Mesenchymal stem cell (in vitro differentiated cells and primary cell): ENCODE data around the gene AFDN.

Experiments used
- DNase-seq: peaks from one replicate; pipeline ENCODE4 v3.0.0-alpha.2; 2013
- H2AFZ ChIP-seq: one replicate; pipeline ENCODE4 v1.6.1; 2013; ENCODE audit warnings: low read depth, mild to moderate bottlenecking, control low read depth, inconsistent platforms, low read length, moderate library complexity
- H2AK5ac ChIP-seq: 2 replicates; pipeline ENCODE4 v1.6.1; 2013; ENCODE audit warnings: low read length, moderate library complexity, mild to moderate bottlenecking, inconsistent platforms; ENCODE audit not compliant: severe bottlenecking
- H2BK120ac ChIP-seq: one replicate; pipeline ENCODE4 v1.6.1; 2013; ENCODE audit warnings: low read depth, mild to moderate bottlenecking, inconsistent platforms, low read length, moderate library complexity
- H2BK12ac ChIP-seq, 2 experiments: one replicate each; pipeline ENCODE4 v1.6.1; 2013; ENCODE audit warnings: inconsistent platforms in 2 of 2, low read length in 2 of 2, mild to moderate bottlenecking in 2 of 2, moderate library complexity in 2 of 2, control low read depth in 1 of 2
- H2BK15ac ChIP-seq: one replicate; pipeline ENCODE4 v1.6.1; 2013; ENCODE audit warnings: mild to moderate bottlenecking, low read depth, inconsistent platforms; ENCODE audit not compliant: poor library complexity, severe bottlenecking
- H2BK5ac ChIP-seq: 2 replicates; pipeline ENCODE4 v1.6.1; 2013; ENCODE audit warnings: low read depth, mild to moderate bottlenecking, low read length, control low read depth, inconsistent platforms; ENCODE audit not compliant: poor library complexity, severe bottlenecking
- H3K14ac ChIP-seq, 2 experiments: one replicate each; pipeline ENCODE4 v1.6.1; 2013; ENCODE audit warnings: inconsistent platforms in 2 of 2, low read length in 2 of 2, control low read depth in 1 of 2, mild to moderate bottlenecking in 1 of 2, moderate library complexity in 1 of 2
- H3K18ac ChIP-seq, 2 experiments: one replicate each; pipeline ENCODE4 v1.6.1; 2013; ENCODE audit warnings: inconsistent platforms in 2 of 2, low read length in 2 of 2, control low read depth in 1 of 2, low read depth in 1 of 2, mild to moderate bottlenecking in 1 of 2
- H3K23ac ChIP-seq, 2 experiments: one replicate each; pipeline ENCODE4 v1.6.1; 2013; ENCODE audit warnings: inconsistent platforms in 2 of 2, low read length in 2 of 2, mild to moderate bottlenecking in 2 of 2, moderate library complexity in 2 of 2, control low read depth in 1 of 2
- H3K27ac ChIP-seq: 2 replicates; pipeline ENCODE4 v1.5.1; 2013; ENCODE audit warnings: mild to moderate bottlenecking, moderate library complexity, low read length, control low read depth, inconsistent platforms; ENCODE audit not compliant: poor library complexity, severe bottlenecking
- H3K27me3 ChIP-seq, 2 experiments: 2 replicates each; pipeline versions ENCODE4 v1.6.1 to v1.7.0; 2013; ENCODE audit warnings: low read length in 2 of 2, mild to moderate bottlenecking in 2 of 2, moderate library complexity in 2 of 2, control low read depth in 1 of 2, inconsistent platforms in 1 of 2; ENCODE audit not compliant: control insufficient read depth in 1 of 2, insufficient read depth in 1 of 2
- H3K36me3 ChIP-seq, 2 experiments: 2 replicates each; pipeline versions ENCODE4 v1.6.1 to v1.7.0; 2013; ENCODE audit warnings: low read length in 2 of 2, control low read depth in 1 of 2, inconsistent platforms in 1 of 2, low read depth in 1 of 2, mild to moderate bottlenecking in 1 of 2; ENCODE audit not compliant: insufficient read depth in 2 of 2, control insufficient read depth in 1 of 2
- H3K4ac ChIP-seq, 2 experiments: one replicate each; pipeline ENCODE4 v1.6.1; 2013; ENCODE audit warnings: inconsistent platforms in 2 of 2, low read length in 2 of 2, mild to moderate bottlenecking in 2 of 2, moderate library complexity in 2 of 2, control low read depth in 1 of 2, low read depth in 1 of 2
- H3K4me1 ChIP-seq: 2 replicates; pipeline ENCODE4 v1.6.1; 2013; ENCODE audit warnings: low read depth, low read length, control low read depth; ENCODE audit not compliant: control insufficient read depth, insufficient read depth
- H3K4me2 ChIP-seq: 2 replicates; pipeline ENCODE4 v1.6.1; 2013; ENCODE audit warnings: low read length, mild to moderate bottlenecking, inconsistent platforms; ENCODE audit not compliant: poor library complexity, severe bottlenecking
- H3K4me3 ChIP-seq, 2 experiments: 2 replicates each; pipeline versions ENCODE4 v1.5.1 to v1.7.0; 2013; ENCODE audit warnings: low read length in 2 of 2, mild to moderate bottlenecking in 2 of 2, control low read depth in 1 of 2, low read depth in 1 of 2; ENCODE audit not compliant: insufficient read depth in 1 of 2
- H3K79me1 ChIP-seq: replicated peaks from 2 replicates; pipeline ENCODE4 v1.6.1; 2013; ENCODE audit warnings: mild to moderate bottlenecking, control low read depth, low read length, inconsistent platforms; ENCODE audit not compliant: poor library complexity, severe bottlenecking
- H3K9ac ChIP-seq: 2 replicates; pipeline ENCODE4 v1.7.0; 2013; ENCODE audit warnings: mild to moderate bottlenecking, low read length, moderate library complexity
- H3K9me3 ChIP-seq: 2 replicates; pipeline ENCODE4 v1.7.0; 2013; ENCODE audit warnings: mild to moderate bottlenecking, low read length; ENCODE audit not compliant: control insufficient read depth
- H4K8ac ChIP-seq: one replicate; pipeline ENCODE4 v1.6.1; 2013; ENCODE audit warnings: inconsistent platforms, mild to moderate bottlenecking, low read length, moderate library complexity
- H4K91ac ChIP-seq: one replicate; pipeline ENCODE4 v1.6.1; 2013; ENCODE audit warnings: mild to moderate bottlenecking, low read length, inconsistent platforms
- WGBS: methylation state at CpG from one replicate; pipeline ENCODE4 v1.1.7; 2013; ENCODE audit warnings: mixed read lengths; 5-methylcytosine and 5-hydroxymethylcytosine counted together

AFDN gene

GRCh38 chr6:167820681-167821080, 6.0 kb upstream of the AFDN start:
- no peaks in the 10 kb centered on the region for H3K9me3 ChIP-seq
- H3K4me3 ChIP-seq = no peak overlapping the region
- no peak overlapping the region for H3K23ac ChIP-seq
- H2BK12ac ChIP-seq = no peak overlapping the region
- H3K79me1 ChIP-seq = no peaks in the 10 kb centered on the region
- H3K36me3 ChIP-seq = no peaks in the 10 kb centered on the region
- H4K91ac ChIP-seq = no peak overlapping the region
- no peak overlapping the region for H2AFZ ChIP-seq
- no peak overlapping the region for H2AK5ac ChIP-seq
- no peak overlapping the region for H2BK5ac ChIP-seq
- peaks cover 3% of the 10 kb centered on the region for H3K4me1 ChIP-seq
- no peak overlapping the region for H3K27ac ChIP-seq
- H3K27me3 ChIP-seq = peaks cover 0 to 1% of the 10 kb centered on the region in 2 experiments
- no peak overlapping the region for H2BK15ac ChIP-seq
- no peak overlapping the region for H3K18ac ChIP-seq
- WGBS = over 99% methylated on average over 7 of the region's 7 CpGs
- no peak overlapping the region for H2BK120ac ChIP-seq
- H3K4ac ChIP-seq = no peak overlapping the region
- H3K4me2 ChIP-seq = no peak overlapping the region
- no peak overlapping the region for H3K14ac ChIP-seq
- no peak for DNase-seq
- H3K9ac ChIP-seq = no peak overlapping the region
- no peak overlapping the region for H4K8ac ChIP-seq

GRCh38 chr6:167824591-167825331, 1.9 kb upstream of the AFDN start:
- Histone ChIP-seq H3K4me1 (peaks cover 10% of the 10 kb centered on the region), H4K8ac (no peak overlapping the region), H3K36me3 (peaks cover 0 to 3% of the 10 kb centered on the region in 2 experiments), H3K4me2 (no peak overlapping the region), H4K91ac (no peak overlapping the region), H3K14ac (no peak overlapping the region), H2BK120ac (no peak overlapping the region), H3K9ac (peak overlapping the region; percentile 79), H3K23ac (no peak overlapping the region), H3K4me3 (peak overlapping the region in 1 of 2 experiments; percentile 92), H3K9me3 (no peaks in the 10 kb centered on the region), H3K79me1 (peaks cover 2% of the 10 kb centered on the region), H2BK12ac (no peak overlapping the region), H2AK5ac (no peak overlapping the region), H3K4ac (no peak overlapping the region), H3K27ac (no peak overlapping the region), H2AFZ (no peak overlapping the region), H3K27me3 (no peaks in the 10 kb centered on the region), H2BK15ac (no peak overlapping the region), H3K18ac (no peak overlapping the region), H2BK5ac (no peak overlapping the region)
- DNase-seq = no peak
- WGBS = 77% methylated on average over 18 of the region's 19 CpGs

GRCh38 chr6:167825332-167826229, 1.1 kb upstream of the AFDN start:
- Histone ChIP-seq H3K4ac (peak overlapping the region; percentile 72 to 86), H3K27me3 (no peaks in the 10 kb centered on the region), H3K4me2 (peak overlapping the region; percentile 97), H3K4me3 (peak overlapping the region; percentile 80 to 92), H2AFZ (peak overlapping the region; percentile 83), H3K27ac (no peak overlapping the region), H4K91ac (peak overlapping the region; percentile 80), H3K36me3 (peaks cover 0 to 3% of the 10 kb centered on the region in 2 experiments), H2BK15ac (peak overlapping the region; percentile 90), H3K23ac (peak overlapping the region in 1 of 2 experiments; percentile 91), H2AK5ac (no peak overlapping the region), H3K18ac (peak overlapping the region; percentile 73 to 80), H2BK12ac (peak overlapping the region; percentile 66 to 96), H3K79me1 (peaks cover 2% of the 10 kb centered on the region), H4K8ac (peak overlapping the region; percentile 97), H2BK5ac (no peak overlapping the region), H3K9me3 (no peaks in the 10 kb centered on the region), H3K9ac (peak overlapping the region; percentile 79), H3K4me1 (peaks cover 10% of the 10 kb centered on the region), H3K14ac (peak overlapping the region in 1 of 2 experiments; percentile 99), H2BK120ac (peak overlapping the region; percentile 73)
- 3% methylated on average over 62 of the region's 70 CpGs for WGBS
- peak; percentile 73 for DNase-seq
